Measurements from ENCODE around the gene ASPG.

ASPG gene

DNA sequence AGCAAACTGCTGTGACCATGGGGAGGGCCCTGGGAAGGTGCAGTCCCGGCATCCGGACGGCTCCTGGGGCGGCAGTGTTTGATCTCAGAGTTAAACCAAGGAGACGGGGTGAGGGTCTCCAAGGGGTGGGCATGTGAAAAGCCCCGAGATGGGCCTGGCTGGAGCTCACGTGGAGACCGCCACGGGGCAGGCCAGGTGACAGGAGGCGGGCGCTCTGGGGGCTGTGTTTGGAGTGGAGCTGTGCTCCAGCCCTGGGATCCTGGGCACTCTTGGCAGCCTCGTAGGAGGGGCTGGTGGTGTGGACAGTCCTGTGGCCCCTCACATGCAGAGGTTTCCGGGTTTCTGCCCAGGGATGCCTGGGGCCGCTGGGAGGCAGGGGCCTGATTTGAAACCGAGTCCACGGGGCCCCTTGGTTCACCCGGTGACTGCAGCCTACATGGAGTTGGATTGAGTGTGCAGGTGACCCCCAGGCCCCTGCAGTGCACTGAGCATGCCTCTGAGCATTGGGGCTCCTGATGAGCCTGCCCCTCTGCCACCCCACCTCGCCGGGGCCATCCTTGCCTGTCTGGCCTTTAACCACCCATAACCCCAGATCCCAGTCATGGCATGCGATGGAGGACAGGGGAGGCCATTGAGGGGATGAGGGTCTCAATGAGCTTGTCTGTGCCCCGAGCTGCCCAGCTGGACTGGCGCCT lies 61.3 kb downstream of the ASPG start:
- in situ Hi-C loops (cut with MboI; ENCODE audit: low sequenced_read_pairs, unreplicated experiment) = no loop called here
- no peak for DNase-seq (ENCODE audit: low spot score)
- TF ChIP-seq, protein P1, sequence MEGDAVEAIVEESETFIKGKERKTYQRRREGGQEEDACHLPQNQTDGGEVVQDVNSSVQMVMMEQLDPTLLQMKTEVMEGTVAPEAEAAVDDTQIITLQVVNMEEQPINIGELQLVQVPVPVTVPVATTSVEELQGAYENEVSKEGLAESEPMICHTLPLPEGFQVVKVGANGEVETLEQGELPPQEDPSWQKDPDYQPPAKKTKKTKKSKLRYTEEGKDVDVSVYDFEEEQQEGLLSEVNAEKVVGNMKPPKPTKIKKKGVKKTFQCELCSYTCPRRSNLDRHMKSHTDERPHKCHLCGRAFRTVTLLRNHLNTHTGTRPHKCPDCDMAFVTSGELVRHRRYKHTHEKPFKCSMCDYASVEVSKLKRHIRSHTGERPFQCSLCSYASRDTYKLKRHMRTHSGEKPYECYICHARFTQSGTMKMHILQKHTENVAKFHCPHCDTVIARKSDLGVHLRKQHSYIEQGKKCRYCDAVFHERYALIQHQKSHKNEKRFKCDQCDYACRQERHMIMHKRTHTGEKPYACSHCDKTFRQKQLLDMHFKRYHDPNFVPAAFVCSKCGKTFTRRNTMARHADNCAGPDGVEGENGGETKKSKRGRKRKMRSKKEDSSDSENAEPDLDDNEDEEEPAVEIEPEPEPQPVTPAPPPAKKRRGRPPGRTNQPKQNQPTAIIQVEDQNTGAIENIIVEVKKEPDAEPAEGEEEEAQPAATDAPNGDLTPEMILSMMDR (IDR thresholded peaks at IDR 0.05; ENCODE audit: borderline replicate concordance, control extremely low read depth, extremely low read depth, insufficient read depth, missing control alignments) = no peak

DNA sequence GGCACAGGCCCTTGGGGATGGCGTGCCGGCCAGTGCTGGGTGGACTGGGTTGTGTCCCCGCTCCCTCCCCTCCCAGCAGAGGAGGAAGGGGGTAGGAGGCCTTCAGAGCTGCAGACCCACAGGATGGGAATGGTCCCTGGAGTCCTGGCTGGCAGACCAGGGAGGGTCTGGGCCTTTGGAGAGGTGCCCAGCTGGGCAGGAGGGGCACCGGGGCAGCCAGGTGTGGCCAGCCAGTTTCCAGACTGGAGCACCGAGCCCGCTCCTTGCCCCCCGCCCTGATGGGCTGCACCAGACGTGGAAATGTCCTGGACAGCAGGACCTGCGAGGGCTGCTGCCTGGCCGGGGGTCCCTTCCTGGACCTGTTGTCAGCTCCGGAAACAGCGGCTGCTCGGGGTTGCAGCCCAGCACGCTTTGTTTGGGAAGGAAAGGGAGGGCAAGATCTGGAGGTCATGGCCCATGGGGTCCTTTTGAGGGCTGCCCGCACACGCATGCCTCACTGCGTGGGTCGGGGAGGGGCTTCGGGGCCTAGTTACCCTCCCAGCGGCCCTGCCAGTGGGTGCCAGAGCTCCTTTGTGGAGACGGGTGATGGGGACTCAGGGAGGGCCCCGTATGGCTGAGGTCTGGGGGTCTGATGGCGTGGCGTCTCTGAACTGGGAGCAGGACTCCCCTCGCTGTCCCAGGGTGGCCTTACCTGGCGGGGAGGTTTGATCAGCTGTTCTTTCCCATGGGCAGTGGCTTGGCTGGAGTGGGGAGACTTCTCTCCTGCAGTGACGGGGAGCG lies 62.0 kb downstream of the ASPG start:
- TF ChIP-seq, protein P1 (IDR thresholded peaks at IDR 0.05; ENCODE audit: borderline replicate concordance, control extremely low read depth, extremely low read depth, insufficient read depth, missing control alignments) = no peak
- in situ Hi-C loops (cut with MboI; ENCODE audit: low sequenced_read_pairs, unreplicated experiment) = no loop called here
- no peak for DNase-seq (ENCODE audit: low spot score)

DNA sequence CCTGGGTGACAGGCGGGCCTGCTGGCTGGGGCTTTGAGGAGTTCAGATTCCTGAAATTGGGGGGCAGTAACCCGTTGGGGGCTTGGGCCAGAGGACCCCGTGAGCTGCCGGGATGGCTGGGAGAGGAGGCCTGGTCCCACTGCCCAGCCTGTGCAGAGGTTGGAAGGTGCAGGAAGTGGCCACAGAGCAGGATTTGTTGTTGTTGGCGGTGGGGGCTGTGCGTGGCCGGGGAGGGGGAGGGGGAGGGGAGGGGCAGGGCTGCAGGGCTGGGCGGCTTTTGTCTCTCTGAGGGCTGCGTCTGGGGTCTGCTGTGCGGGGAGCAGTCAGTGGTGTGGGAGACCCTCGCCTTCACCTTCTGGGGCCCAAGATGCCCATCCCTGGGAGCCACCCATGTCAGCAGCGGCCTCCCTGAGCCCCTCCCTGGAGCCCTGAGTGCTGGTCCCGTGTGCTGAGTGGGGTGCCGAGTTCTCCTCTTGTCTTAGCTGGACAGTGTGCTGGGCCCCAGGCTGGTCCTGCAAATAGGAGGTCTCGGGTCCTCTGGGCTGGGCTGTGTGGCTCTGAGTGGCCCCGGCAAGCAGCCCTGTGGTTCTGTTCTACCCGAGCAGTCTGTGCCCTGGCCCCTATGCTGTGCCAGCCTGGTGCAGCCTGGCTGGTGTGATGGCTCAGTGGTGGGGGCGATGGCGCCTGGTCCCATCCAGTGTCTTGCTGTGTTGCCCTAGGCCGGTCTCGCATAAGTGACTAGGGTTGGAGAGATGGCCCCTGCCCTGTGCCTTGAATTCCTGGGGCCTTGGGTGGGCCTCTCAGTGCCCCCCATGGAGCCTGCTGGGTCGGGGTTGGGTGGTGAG lies 63.2 kb downstream of the ASPG start:
- TF ChIP-seq, protein P1 (IDR thresholded peaks at IDR 0.05; ENCODE audit: borderline replicate concordance, control extremely low read depth, extremely low read depth, insufficient read depth, missing control alignments) = no peak
- DNase-seq (ENCODE audit: low spot score) = no peak
- in situ Hi-C loops (cut with MboI; ENCODE audit: low sequenced_read_pairs, unreplicated experiment) = no loop called here

GRCh38 chr14:104149278-104149595 lies 63.7 kb downstream of the ASPG start:
- in situ Hi-C loops (cut with MboI; ENCODE audit: low sequenced_read_pairs, unreplicated experiment) = no loop called here
- TF ChIP-seq, protein P1 (IDR thresholded peaks at IDR 0.05; ENCODE audit: borderline replicate concordance, control extremely low read depth, extremely low read depth, insufficient read depth, missing control alignments) = no peak
- no peak for DNase-seq (ENCODE audit: low spot score)

GRCh38 chr14:104149617-104150135 lies 64.2 kb downstream of the ASPG start:
- DNase-seq (ENCODE audit: low spot score) = no peak
- TF ChIP-seq, protein P1 (IDR thresholded peaks at IDR 0.05; ENCODE audit: borderline replicate concordance, control extremely low read depth, extremely low read depth, insufficient read depth, missing control alignments) = no peak
- in situ Hi-C loops (cut with MboI; ENCODE audit: low sequenced_read_pairs, unreplicated experiment) = no loop called here
